OCI-LY1 (cell line): ENCODE results near the gene CCDC73.

Experiments used
- CTCF ChIP-seq: fragments of 200-600 bp; sonication (generic), shearing (Covaris generic); IDR thresholded peaks from 2 replicates; pipeline ENCODE4 v1.5.1; 2017; ENCODE audit warnings: mild to moderate bottlenecking, antibody characterized with exemption, low read length, moderate library complexity, mixed read lengths
- EZH2 ChIP-seq: fragments of 200-600 bp; sonication (generic), shearing (Covaris generic); IDR thresholded peaks from 2 replicates; pipeline ENCODE4 v1.8.0; 2017; ENCODE audit warnings: borderline replicate concordance, mixed run types, mild to moderate bottlenecking, antibody characterized with exemption, low read length, moderate library complexity, mixed read lengths

GRCh38 chr11:32729976-32730375, 64.5 kb downstream of the CCDC73 start:
- TF ChIP-seq CTCF = no peak
- TF ChIP-seq EZH2 = no peak
